Measurements from ENCODE around the gene MED31.
A peak's percentile ranks its signal among the peaks of the same experiment; 100 is the strongest.

Gene MED31

GRCh38 chr17:6643451-6644125 is 7.8 kb downstream of the MED31 start:
- 0 out of 2 replicates have a peak overlapping the region, but pooled peaks have one; percentile 93 for H3K27ac ChIP-seq
- no peak for TF ChIP-seq CTCF (IDR thresholded peaks at IDR 0.05)
- no peak for TF ChIP-seq ZFX (IDR thresholded peaks at IDR 0.05; ENCODE audit: borderline replicate concordance)

GRCh38 chr17:6642592-6642991 is 8.8 kb downstream of the MED31 start:
- H3K27ac ChIP-seq = peak overlapping the region; percentile 93
- TF ChIP-seq ZFX (IDR thresholded peaks at IDR 0.05; ENCODE audit: borderline replicate concordance) (no peak), CTCF (IDR thresholded peaks at IDR 0.05) (no peak)

GRCh38 chr17:6641247-6641863 is 10.1 kb downstream of the MED31 start:
- TF ChIP-seq CTCF (IDR thresholded peaks at IDR 0.05) = no peak
- no peak for TF ChIP-seq ZFX (IDR thresholded peaks at IDR 0.05; ENCODE audit: borderline replicate concordance)

GRCh38 chr17:6640536-6641246 is 10.7 kb downstream of the MED31 start, which contains the start of the genes KIAA0753 and TXNDC17:
KIAA0753 (minus strand) TSS chr17:6640711; CDS start chr17:6635103, 5,608 bp downstream.
TXNDC17 (plus strand) TSS chr17:6641060; CDS start chr17:6641083, 23 bp downstream.
- H3K27ac ChIP-seq = peak within 1 kb of the TSS; percentile 93
- no peak for TF ChIP-seq ZFX (IDR thresholded peaks at IDR 0.05; ENCODE audit: borderline replicate concordance)
- no peak for TF ChIP-seq CTCF (IDR thresholded peaks at IDR 0.05)

More at GRCh38 chr17:6641247-6641863, 10.1 kb downstream of the MED31 start:
- peak overlapping the region; percentile 93 for H3K27ac ChIP-seq

- H3K27ac ChIP-seq = peak overlapping the region; percentile 93
- TF ChIP-seq CTCF (IDR thresholded peaks at IDR 0.05) = no peak
- no peak for TF ChIP-seq ZFX (IDR thresholded peaks at IDR 0.05; ENCODE audit: borderline replicate concordance)
Observed at GRCh38 chr17:6639586-6640535, 11.5 kb downstream of the MED31 start.

- peak overlapping the region; percentile 93 for H3K27ac ChIP-seq
- TF ChIP-seq ZFX (IDR thresholded peaks at IDR 0.05; ENCODE audit: borderline replicate concordance) (no peak), CTCF (IDR thresholded peaks at IDR 0.05) (no peak)
Observed at GRCh38 chr17:6639014-6639585, 12.3 kb downstream of the MED31 start.

Data from 22Rv1 (cell line).